AML-193 (cell line): ENCODE measurements around the gene DUSP9.

ENCODE experiments used
- DNase-seq, 2 experiments: peaks; one replicate each; lab custom pipeline; 2025; lab: John Stamatoyannopoulos, UW

Gene DUSP9

GRCh38 chrX:153621949-153622598 is 24.9 kb upstream of the DUSP9 start:
- DNase-seq = no peak

GRCh38 chrX:153622661-153623309 is 24.2 kb upstream of the DUSP9 start:
- no peak for DNase-seq

GRCh38 chrX:153623310-153624029 is 23.5 kb upstream of the DUSP9 start:
- DNase-seq = no peak

GRCh38 chrX:153624196-153625091 is 22.6 kb upstream of the DUSP9 start:
- no peak for DNase-seq

- no peak for DNase-seq
Measured at GRCh38 chrX:153625271-153626024, 21.6 kb upstream of the DUSP9 start.

GRCh38 chrX:153626025-153626633 is 20.9 kb upstream of the DUSP9 start:
- no peak for DNase-seq

GRCh38 chrX:153626863-153627674 is 19.9 kb upstream of the DUSP9 start:
- DNase-seq = no peak

- DNase-seq = no peak
Measured at GRCh38 chrX:153627675-153628111, 19.3 kb upstream of the DUSP9 start.

- DNase-seq = no peak
Measured at GRCh38 chrX:153628129-153628528, 18.9 kb upstream of the DUSP9 start.

- no peak for DNase-seq
Measured at GRCh38 chrX:153628665-153629064, 18.3 kb upstream of the DUSP9 start.

GRCh38 chrX:153631346-153631745 is 15.7 kb upstream of the DUSP9 start:
- no peak for DNase-seq

GRCh38 chrX:153631907-153632594 is 15.0 kb upstream of the DUSP9 start:
- no peak for DNase-seq

GRCh38 chrX:153632595-153632946 is 14.4 kb upstream of the DUSP9 start:
- no peak for DNase-seq

- no peak for DNase-seq
Measured at GRCh38 chrX:153633048-153633447, 14.0 kb upstream of the DUSP9 start.

- no peak for DNase-seq
Measured at GRCh38 chrX:153633607-153634180, 13.3 kb upstream of the DUSP9 start.

- DNase-seq = no peak
Measured at GRCh38 chrX:153634236-153634635, 12.8 kb upstream of the DUSP9 start.

GRCh38 chrX:153634832-153635231 is 12.2 kb upstream of the DUSP9 start:
- no peak for DNase-seq

GRCh38 chrX:153635388-153635787 is 11.6 kb upstream of the DUSP9 start:
- no peak for DNase-seq
